HG03108 (cell line): ENCODE measurements around the gene GAB1.
"Not testable (repeated sequence)": the region's sequence is repeated elsewhere in the genome, so short reads cannot be mapped to it uniquely, and the experiment has no call there.

Source experiments
- ATAC-seq: cut with Tn5 transposase; IDR thresholded peaks from one replicate; pipeline ENCODE4 v1.9.1; 2021; ENCODE audit warnings: moderate library complexity; ENCODE audit not compliant: unreplicated experiment

GAB1 gene

GRCh38 chr4:143337600-143338287 is 1.1 kb downstream of the GAB1 start:
- no peak for ATAC-seq

DNA sequence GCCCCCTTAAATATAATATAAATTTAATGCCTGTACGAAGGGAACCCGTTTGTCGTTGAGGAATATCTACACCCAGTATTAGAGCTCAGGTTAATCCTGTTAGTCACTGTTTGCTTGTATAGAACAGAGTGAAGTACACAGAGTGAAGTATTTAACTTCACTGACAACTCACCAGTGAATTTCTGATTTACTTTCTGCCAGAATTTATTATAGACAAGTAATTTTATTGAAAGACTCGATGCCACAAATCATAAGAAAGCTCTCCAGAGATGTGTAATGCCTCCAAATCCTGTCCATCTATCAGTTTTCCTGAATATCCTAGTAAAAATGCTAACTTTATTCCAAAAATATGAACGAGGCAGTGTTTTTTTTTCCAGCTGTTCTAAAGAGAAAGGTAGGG is 1.6 kb downstream of the GAB1 start:
- ATAC-seq = no peak

- ATAC-seq = no peak
Measured at GRCh38 chr4:143339497-143339896, 2.8 kb downstream of the GAB1 start.

DNA sequence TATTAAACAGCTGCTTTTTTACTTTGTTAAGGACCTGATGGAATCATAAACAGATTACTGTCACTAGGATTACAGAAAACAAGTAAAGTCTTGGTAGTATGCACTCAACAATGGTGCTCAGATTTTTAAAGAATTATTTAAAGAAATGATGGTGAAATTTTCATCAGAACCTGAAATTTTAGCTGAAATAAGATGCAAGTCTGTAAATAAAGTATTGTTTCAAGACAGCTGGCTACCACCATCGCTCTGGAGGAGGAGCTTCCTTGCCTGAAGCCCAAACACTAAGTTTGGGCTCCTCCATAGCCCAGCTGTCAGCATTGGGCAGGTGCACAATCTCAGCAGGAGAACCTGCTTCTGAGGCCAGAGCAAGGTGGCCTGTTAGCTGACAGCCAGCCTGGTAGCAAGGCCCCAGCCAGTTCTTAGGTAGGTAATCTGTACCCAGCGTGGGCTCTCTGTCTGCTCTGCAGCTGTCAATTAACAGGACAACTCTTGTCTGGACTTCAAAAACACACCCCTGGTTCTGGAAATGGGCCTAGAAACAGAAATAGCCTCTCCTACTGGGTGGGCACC is 4.6 kb downstream of the GAB1 start:
- no peak for ATAC-seq

DNA sequence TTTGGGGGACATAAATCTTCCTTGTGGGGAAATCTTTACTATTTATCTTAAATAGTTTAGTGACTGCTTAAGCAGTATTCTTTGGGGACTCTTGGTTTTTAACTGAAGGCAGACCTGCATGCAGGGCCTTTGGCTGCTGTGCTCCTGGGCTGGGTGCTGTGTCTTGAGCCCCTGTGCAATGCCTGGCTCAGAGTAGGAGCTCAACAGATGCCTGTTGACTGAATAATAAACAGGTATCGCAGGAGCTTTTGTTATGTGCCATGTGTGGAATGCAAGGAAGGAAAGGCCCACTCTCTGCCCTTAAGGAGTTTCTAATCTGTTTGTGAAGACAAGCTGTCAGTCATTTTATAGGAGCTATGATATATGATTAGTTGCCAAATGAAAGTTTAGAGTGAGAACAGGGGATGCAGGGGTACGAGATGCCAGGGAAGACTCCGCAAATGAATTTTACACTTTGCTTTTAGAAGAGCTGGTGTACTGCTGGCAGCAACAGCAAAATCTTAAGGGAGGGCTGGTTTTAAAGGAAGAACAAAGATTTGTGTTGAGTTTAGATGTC is 6.7 kb downstream of the GAB1 start:
- ATAC-seq = no peak

GRCh38 chr4:143344041-143344440 is 7.4 kb downstream of the GAB1 start:
- ATAC-seq = no peak

- ATAC-seq = no peak
Measured at GRCh38 chr4:143344774-143345173, 8.1 kb downstream of the GAB1 start.

GRCh38 chr4:143345356-143345755 is 8.7 kb downstream of the GAB1 start:
- no peak for ATAC-seq

DNA sequence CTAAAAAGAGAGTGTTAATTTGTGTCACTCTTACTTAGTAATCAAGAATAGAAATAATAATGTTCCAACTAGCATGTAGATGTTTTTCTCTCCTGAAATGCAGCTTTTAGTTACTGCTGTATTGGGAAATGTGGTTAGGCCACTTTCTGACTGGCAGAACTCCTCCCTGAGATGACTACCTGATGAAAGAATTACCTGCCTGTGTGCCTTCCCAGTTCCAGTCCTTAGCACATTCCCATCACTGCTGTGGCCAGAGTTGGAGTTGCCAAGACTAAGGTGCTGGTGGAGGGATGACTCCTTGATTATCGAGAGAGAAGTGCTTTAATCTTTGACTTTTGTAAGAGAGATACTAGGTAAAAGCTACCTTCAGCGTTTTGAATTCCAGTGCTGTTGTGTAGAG is 9.5 kb downstream of the GAB1 start:
- no peak for ATAC-seq

DNA sequence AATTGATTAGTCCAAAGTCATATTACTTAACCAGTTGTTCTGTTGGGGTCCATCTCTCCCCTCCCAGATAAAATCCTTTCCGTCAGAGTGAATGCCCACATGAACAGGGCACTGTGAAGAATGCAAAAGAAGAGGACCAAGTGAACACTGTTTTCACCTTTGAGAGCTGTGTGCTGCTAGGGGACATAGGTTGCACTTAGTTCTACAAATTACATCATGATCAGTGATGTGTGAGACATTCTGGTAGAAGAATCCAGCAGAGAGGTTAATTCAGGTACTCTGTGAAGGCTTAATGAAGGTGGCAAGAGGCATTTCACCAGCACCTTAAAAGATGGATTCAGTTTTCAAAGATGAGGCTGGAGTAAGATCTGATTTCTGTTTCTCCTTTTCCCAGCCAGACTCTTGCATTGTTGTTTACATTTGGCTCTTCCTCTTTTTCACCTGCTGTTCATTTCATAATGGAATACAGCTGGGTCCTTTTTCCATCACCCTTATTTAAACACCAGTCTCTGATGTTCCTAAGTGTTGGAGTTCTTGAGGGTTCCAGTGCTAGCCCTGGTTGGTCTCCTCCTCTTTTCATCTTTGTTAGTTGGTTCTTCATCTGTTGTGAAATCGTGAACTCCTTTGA is 10.9 kb downstream of the GAB1 start:
- ATAC-seq = no peak

GRCh38 chr4:143348233-143349077 is 11.8 kb downstream of the GAB1 start:
- no peak for ATAC-seq

DNA sequence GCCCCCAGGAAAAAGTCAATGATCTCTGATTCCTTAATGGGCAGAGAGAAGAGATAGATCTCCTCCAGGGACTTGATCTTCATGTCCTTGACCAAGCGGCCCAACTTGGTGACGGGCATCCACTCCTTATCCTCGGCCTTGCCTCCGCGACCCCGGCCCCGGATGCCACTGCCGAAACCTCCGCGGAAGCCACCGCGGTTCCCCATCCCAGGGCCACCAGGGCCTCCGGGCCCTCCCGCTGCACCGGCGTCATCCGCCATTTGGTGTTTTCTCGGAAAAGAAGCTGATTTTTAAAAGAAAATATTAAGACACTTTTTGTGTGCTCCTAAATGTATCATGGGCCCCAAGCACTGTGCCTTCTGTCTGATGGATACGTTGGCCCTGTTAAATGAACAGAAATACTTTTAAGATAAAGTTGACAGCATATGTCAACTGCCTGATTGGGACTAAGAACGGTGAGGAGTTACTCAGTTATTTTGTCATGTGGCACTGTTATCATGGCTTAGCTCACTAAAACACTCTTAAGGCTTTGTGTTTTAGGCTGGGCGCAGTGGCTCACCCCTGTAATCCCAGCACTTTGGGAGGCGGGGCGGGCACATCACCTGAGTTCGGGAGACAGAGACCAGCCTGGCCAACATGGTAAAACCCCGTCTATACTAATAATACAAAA is 13.3 kb downstream of the GAB1 start:
- not testable (repeated sequence) for ATAC-seq

DNA sequence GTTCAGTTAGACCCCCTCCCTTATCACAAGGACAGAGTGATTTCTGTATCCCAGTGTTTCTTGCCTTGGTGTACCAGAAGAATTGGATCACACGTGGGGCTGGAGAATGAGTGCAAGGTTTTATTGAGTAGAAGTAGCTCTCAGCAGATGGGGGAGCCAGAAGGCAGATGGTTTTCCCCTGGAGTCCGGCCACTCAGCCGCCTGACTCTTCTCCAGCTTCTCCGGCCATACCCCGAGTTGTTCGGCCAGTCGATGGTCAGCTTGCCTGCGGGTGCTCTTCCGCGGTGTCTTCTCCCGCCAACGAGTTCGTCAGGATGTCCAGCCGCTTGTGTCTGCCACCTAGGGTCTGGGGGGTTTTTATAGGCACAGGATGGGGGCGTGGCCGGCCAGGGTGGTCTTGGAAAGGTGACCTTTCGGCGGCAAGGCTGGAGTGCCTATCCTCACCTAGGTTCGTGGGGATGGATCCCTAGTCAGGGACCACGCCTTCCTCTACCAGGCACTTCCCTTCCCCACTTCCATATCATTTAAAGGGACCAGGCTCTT is 14.5 kb downstream of the GAB1 start:
- no peak for ATAC-seq

DNA sequence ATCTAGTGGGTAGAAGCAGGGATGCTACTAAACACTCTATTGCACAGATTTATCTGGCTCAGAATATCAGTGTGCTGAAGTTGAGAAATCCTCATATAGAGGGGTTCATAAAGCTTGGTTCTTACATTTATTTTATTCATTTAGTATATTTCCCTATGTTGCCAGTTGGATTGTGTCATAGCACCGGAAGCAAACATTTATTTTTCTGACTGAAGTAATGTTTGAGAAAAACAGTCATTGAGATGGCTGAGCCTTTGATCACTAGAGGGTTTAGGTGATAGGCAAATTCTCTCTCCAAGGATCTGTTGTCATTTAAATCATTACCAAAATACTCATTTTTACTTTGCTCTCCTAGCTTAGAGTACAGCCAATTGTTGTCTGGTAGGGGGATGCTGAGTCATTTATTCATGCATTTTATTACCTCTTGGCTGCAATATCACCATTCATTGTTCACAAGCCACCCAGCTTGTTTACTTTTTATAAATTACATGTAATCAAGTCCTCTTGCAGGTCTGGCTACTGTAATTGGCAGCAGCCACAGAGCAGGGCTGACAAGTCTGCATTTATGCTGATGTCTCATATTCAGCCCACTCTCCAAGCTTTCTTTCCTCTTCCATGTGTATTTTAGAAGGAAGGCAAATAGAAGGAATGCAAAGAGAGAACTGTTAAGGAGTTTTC is 15.2 kb downstream of the GAB1 start:
- ATAC-seq = no peak

GRCh38 chr4:143352720-143353119 is 16.0 kb downstream of the GAB1 start:
- no peak for ATAC-seq

- ATAC-seq = no peak
Measured at GRCh38 chr4:143353797-143354196, 17.1 kb downstream of the GAB1 start.

GRCh38 chr4:143354990-143355389 is 18.3 kb downstream of the GAB1 start:
- peak; percentile 31 for ATAC-seq

DNA sequence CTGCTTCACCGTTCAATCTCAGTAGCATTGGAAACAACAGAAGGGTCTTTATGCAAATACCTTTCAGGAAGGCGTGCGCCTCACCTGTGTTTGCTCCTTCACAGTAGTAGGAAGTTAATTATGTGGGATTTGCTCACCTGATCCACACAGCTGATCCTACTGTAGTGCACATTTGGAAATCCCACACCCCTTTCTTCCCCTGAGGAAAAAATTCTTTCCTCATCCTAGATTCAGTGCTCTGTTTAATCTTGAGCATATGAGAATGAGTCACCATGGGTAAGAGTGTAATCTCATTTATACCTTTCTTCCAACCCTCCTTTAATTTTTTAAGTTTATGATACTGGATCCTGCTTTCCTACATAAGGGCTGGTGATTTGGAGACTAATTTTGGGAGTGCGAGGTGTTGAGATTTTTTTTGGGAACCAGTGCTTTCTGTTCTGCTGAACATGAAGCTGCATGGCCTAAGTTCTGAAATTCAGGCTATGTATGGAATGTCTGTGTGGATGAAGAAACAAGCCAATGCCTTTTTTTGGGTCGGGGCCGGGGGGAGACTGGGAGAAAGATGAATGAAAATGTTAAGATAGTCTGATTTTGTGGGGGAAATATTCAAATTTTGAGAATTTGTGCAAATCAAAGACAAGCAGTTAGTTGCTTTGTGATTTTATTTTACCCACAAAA is 19.0 kb downstream of the GAB1 start:
- ATAC-seq = no peak

DNA sequence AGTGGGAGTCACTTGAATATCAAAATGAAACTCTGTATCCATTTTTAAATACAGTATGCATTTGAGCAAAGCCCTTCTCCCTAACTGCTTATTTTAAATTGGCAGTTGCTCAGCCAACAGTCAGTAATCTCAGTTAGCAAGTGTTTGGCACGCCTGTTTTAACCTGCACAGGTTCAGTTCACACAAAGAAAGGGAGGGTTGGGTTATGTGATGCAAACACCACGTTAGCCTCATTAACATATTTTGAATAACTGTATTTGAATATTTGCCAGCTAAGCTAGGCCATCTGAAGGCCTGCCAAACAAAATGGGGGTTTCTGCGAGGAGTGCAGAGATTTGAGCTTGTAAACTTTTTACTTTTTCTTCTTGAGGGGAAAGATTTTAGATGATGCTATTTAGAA is 19.8 kb downstream of the GAB1 start:
- ATAC-seq = no peak
